Common myeloid progenitor, CD34-positive (primary cell): ENCODE results near the gene FOXP4.

Source experiments
- CTCF ChIA-PET: fragments of 350-600 bp; sonication (Branson Sonifier 250); formaldehyde crosslinking; loops from one replicate; lab custom pipeline; 2021; ENCODE audit warnings: antibody characterized with exemption; lab: Charles Lee
- POLR2A ChIA-PET: fragments of 350-600 bp; sonication (Branson Sonifier 250); formaldehyde crosslinking; loops from one replicate; lab custom pipeline; 2021; ENCODE audit warnings: antibody characterized with exemption; lab: Charles Lee
- DNase-seq, 3 donors: peaks; one replicate each; pipeline versions ENCODE4 v3.0.0 to v3.0.0-alpha.2; 2013
- H3K27ac ChIP-seq, 2 experiments: 1 replicate in 1 of 2; 2 replicates in 1 of 2; pipeline ENCODE4 v1.7.0; 2013; ENCODE audit warnings: inconsistent platforms in 2 of 2, low read length in 2 of 2, mild to moderate bottlenecking in 2 of 2, low read depth in 1 of 2, moderate library complexity in 1 of 2; ENCODE audit not compliant: severe bottlenecking in 2 of 2, insufficient read depth in 1 of 2, poor library complexity in 1 of 2
- H3K27me3 ChIP-seq, 5 experiments: replicated peaks in 2 of 5; 1 replicate in 3 of 5; 2 replicates in 2 of 5; pipeline versions ENCODE4 v1.6.1 to v1.7.0; 2013; ENCODE audit warnings: low read length in 4 of 5, mild to moderate bottlenecking in 2 of 5, moderate library complexity in 2 of 5, inconsistent platforms in 1 of 5; ENCODE audit not compliant: insufficient read depth in 5 of 5, control insufficient read depth in 4 of 5
- H3K36me3 ChIP-seq, 4 experiments: 1 replicate in 2 of 4; 2 replicates in 2 of 4; pipeline versions ENCODE4 v1.6.1 to v1.7.0; 2013; ENCODE audit warnings: low read length in 3 of 4, control low read depth in 1 of 4, mild to moderate bottlenecking in 1 of 4; ENCODE audit not compliant: control insufficient read depth in 4 of 4, insufficient read depth in 4 of 4
- H3K4me1 ChIP-seq, 4 experiments: 1 replicate in 3 of 4; 2 replicates in 1 of 4; pipeline versions ENCODE4 v1.6.1 to v1.7.1; 2013; ENCODE audit warnings: low read length in 3 of 4, mild to moderate bottlenecking in 3 of 4, control low read depth in 1 of 4, inconsistent platforms in 1 of 4, moderate library complexity in 1 of 4; ENCODE audit not compliant: control insufficient read depth in 4 of 4, insufficient read depth in 4 of 4; ENCODE audit errors: control extremely low read depth in 1 of 4
- H3K4me3 ChIP-seq, 7 experiments: 1 replicate in 4 of 7; 2 replicates in 3 of 7; pipeline versions ENCODE4 v1.5.1 to v1.7.0; 2013; ENCODE audit warnings: mild to moderate bottlenecking in 7 of 7, low read length in 6 of 7, moderate library complexity in 6 of 7, inconsistent platforms in 2 of 7, low read depth in 2 of 7, control low read depth in 1 of 7; ENCODE audit not compliant: insufficient read depth in 4 of 7, control insufficient read depth in 1 of 7; ENCODE audit errors: extremely low read depth in 1 of 7
- H3K9me3 ChIP-seq, 5 experiments: 1 replicate in 4 of 5; 2 replicates in 1 of 5; pipeline versions ENCODE4 v1.6.1 to v1.7.1; 2013; ENCODE audit warnings: low read length in 4 of 5, mild to moderate bottlenecking in 2 of 5, inconsistent platforms in 1 of 5, low read depth in 1 of 5, moderate library complexity in 1 of 5; ENCODE audit not compliant: control insufficient read depth in 4 of 5, insufficient read depth in 2 of 5; ENCODE audit errors: control extremely low read depth in 1 of 5
- WGBS: methylation state at CpG from one replicate; pipeline ENCODE4 v1.1.5; 2013; ENCODE audit not compliant: insufficient coverage; 5-methylcytosine and 5-hydroxymethylcytosine counted together

The FOXP4 gene

GRCh38 chr6:41637194-41638001 is 91.2 kb downstream of the FOXP4 start:
- no peaks in the 10 kb centered on the region for H3K9me3 ChIP-seq
- WGBS = 13% methylated on average over 43 of the region's 54 CpGs
- no peak overlapping the region for H3K27ac ChIP-seq
- ChIA-PET CTCF (no interaction called here), POLR2A (interaction anchor here (0.6 kb wide), 1 partner anchor 27 kb away, joined by 3 read pairs; no protein-coding TSS in a partner anchor)
- H3K36me3 ChIP-seq = no peaks in the 10 kb centered on the region
- H3K4me3 ChIP-seq = peak overlapping the region in 5 of 7 experiments; percentile 61 to 74 (median 69)
- H3K4me1 ChIP-seq = peaks cover 0 to 39% (median 35%) of the 10 kb centered on the region in 4 experiments
- DNase-seq = peak in 1 of 3 donors; percentile 11
- H3K27me3 ChIP-seq = peaks cover 0 to 60% (median 15%) of the 10 kb centered on the region in 5 experiments

GRCh38 chr6:41638002-41638934 is 92.1 kb downstream of the FOXP4 start, which contains the start of gene MDFI:
Gene MDFI (plus strand): TSS chr6:41638468. CDS start chr6:41638750, 282 bp downstream.
- DNase-seq = peak in 1 of 3 donors; percentile 20
- Histone ChIP-seq H3K36me3 (no peaks in the 10 kb centered on the region), H3K9me3 (no peaks in the 10 kb centered on the region), H3K4me3 (peak within 1 kb of the TSS; percentile 29 to 74 (median 64)), H3K4me1 (peaks cover 0 to 44% (median 40%) of the 10 kb centered on the region in 4 experiments), H3K27ac (no peak within 1 kb of the TSS), H3K27me3 (peaks cover 0 to 60% (median 15%) of the 10 kb centered on the region in 5 experiments)
- POLR2A ChIA-PET = no interaction called here
- CTCF ChIA-PET = no interaction called here
- whole genome bisulfite sequencing = under 1% methylated on average over 56 of the region's 86 CpGs

- 54% methylated on average over 24 of the region's 40 CpGs for WGBS
- peak in 1 of 3 donors; percentile 42 for DNase-seq
- no peaks in the 10 kb centered on the region for H3K36me3 ChIP-seq
- POLR2A ChIA-PET = no interaction called here
- peaks cover 0 to 46% (median 40%) of the 10 kb centered on the region in 4 experiments for H3K4me1 ChIP-seq
- CTCF ChIA-PET = no interaction called here
- peak overlapping the region in 6 of 7 experiments; percentile 29 to 74 (median 66) for H3K4me3 ChIP-seq
- no peak overlapping the region for H3K27ac ChIP-seq
- H3K27me3 ChIP-seq = peaks cover 0 to 60% (median 15%) of the 10 kb centered on the region in 5 experiments
- H3K9me3 ChIP-seq = no peaks in the 10 kb centered on the region
These were observed 93.0 kb downstream of the FOXP4 start for GRCh38 chr6:41638935-41639808.

GRCh38 chr6:41639809-41640371 is 93.7 kb downstream of the FOXP4 start:
- no peaks in the 10 kb centered on the region for H3K9me3 ChIP-seq
- ChIA-PET POLR2A (no interaction called here), CTCF (no interaction called here)
- no peak overlapping the region for H3K4me3 ChIP-seq
- no peak overlapping the region for H3K27ac ChIP-seq
- 96% methylated on average over 3 of the region's 8 CpGs for WGBS
- H3K4me1 ChIP-seq = peaks cover 0 to 40% (median 33%) of the 10 kb centered on the region in 4 experiments
- H3K27me3 ChIP-seq = peaks cover 0 to 60% (median 15%) of the 10 kb centered on the region in 5 experiments
- no peaks in the 10 kb centered on the region for H3K36me3 ChIP-seq
- DNase-seq = no peak

GRCh38 chr6:41640426-41640825 is 94.2 kb downstream of the FOXP4 start:
- H3K27me3 ChIP-seq = peaks cover 0 to 60% (median 15%) of the 10 kb centered on the region in 5 experiments
- ChIA-PET POLR2A (interaction anchor here (0.7 kb wide), 1 partner anchor 931 kb away, joined by 3 read pairs; no protein-coding TSS in a partner anchor), CTCF (no interaction called here)
- H3K27ac ChIP-seq = no peak overlapping the region
- no peak overlapping the region for H3K4me3 ChIP-seq
- DNase-seq = no peak
- H3K36me3 ChIP-seq = no peaks in the 10 kb centered on the region
- 98% methylated on average over 6 of the region's 7 CpGs for WGBS
- peaks cover 0 to 37% (median 28%) of the 10 kb centered on the region in 4 experiments for H3K4me1 ChIP-seq
- H3K9me3 ChIP-seq = no peaks in the 10 kb centered on the region

- H3K27ac ChIP-seq = no peak overlapping the region
- H3K9me3 ChIP-seq = no peaks in the 10 kb centered on the region
- POLR2A ChIA-PET = interaction anchor here (0.6 kb wide), 1 partner anchor 238 kb away, joined by 4 read pairs; no protein-coding TSS in a partner anchor
- no peaks in the 10 kb centered on the region for H3K36me3 ChIP-seq
- peaks cover 0 to 54% (median 15%) of the 10 kb centered on the region in 5 experiments for H3K27me3 ChIP-seq
- no peak overlapping the region for H3K4me3 ChIP-seq
- peaks cover 0 to 41% (median 25%) of the 10 kb centered on the region in 4 experiments for H3K4me1 ChIP-seq
- no peak for DNase-seq
- WGBS = 96% methylated on average over 9 of the region's 9 CpGs
- CTCF ChIA-PET = interaction anchor here (1.2 kb wide), 1 partner anchor 39 kb away, joined by 3 read pairs; no protein-coding TSS in a partner anchor
These were observed 95.3 kb downstream of the FOXP4 start for GRCh38 chr6:41641352-41641925.
